Kidney epithelial cell (primary cell): ENCODE measurements around the gene GALNT9. TPM values are rescaled to one million over a fixed set of nuclear protein-coding genes. Genes with fewer than 3 reads are reported as not detected.

ENCODE experiments used
- DNase-seq: peaks from one replicate; pipeline ENCODE4 v3.0.0-alpha.2; 2010; ENCODE audit warnings: low read depth
- H3K27me3 ChIP-seq: 2 replicates; pipeline ENCODE4 v1.6.0; 2011; ENCODE audit warnings: low read length; ENCODE audit not compliant: control insufficient read depth, insufficient read depth
- H3K36me3 ChIP-seq: 2 replicates; pipeline ENCODE4 v1.5.1; 2011; ENCODE audit warnings: low read length; ENCODE audit not compliant: control insufficient read depth, insufficient read depth
- H3K4me3 ChIP-seq: 2 replicates; pipeline ENCODE4 v1.5.1; 2011; ENCODE audit warnings: low read depth, mild to moderate bottlenecking, control low read depth, low read length
- CTCF ChIP-seq: IDR thresholded peaks from 2 replicates; pipeline ENCODE4 v1.5.1; 2011; ENCODE audit warnings: mild to moderate bottlenecking, moderate library complexity, low read length, control low read depth, inconsistent platforms; ENCODE audit not compliant: insufficient read depth, poor library complexity, severe bottlenecking
- total RNA-seq: library from RNA; depleted of rRNA; stranded (reverse); fragments of >200 nt; gene quantifications from 2 replicates; pipeline ENCODE4 v1.2.3, GENCODE V29; 2015

GALNT9 gene
- total RNA-seq, 1 donor from 2014 or later, result 1.5 TPM

- H3K27me3 ChIP-seq, result peaks cover 67% of the 10 kb centered on the region
- no peak overlapping the region for H3K4me3 ChIP-seq
- no peak for TF ChIP-seq CTCF
- no peaks in the 10 kb centered on the region for H3K36me3 ChIP-seq
- DNase-seq, result no peak
Observed at GRCh38 chr12:132277374-132277941, 51.9 kb downstream of the GALNT9 start.

GRCh38 chr12:132276827-132277373 is 52.5 kb downstream of the GALNT9 start:
- TF ChIP-seq CTCF, result no peak
- Histone ChIP-seq H3K36me3 (no peaks in the 10 kb centered on the region), H3K27me3 (peaks cover 71% of the 10 kb centered on the region), H3K4me3 (no peak overlapping the region)
- DNase-seq, result no peak

- no peaks in the 10 kb centered on the region for H3K36me3 ChIP-seq
- TF ChIP-seq CTCF, result no peak
- no peak overlapping the region for H3K4me3 ChIP-seq
- H3K27me3 ChIP-seq, result peaks cover 76% of the 10 kb centered on the region
- no peak for DNase-seq
Observed at GRCh38 chr12:132276066-132276826, 53.1 kb downstream of the GALNT9 start.

GRCh38 chr12:132275631-132276030 is 53.8 kb downstream of the GALNT9 start:
- H3K4me3 ChIP-seq, result no peak overlapping the region
- no peak for TF ChIP-seq CTCF

GRCh38 chr12:132275110-132275531 is 54.3 kb downstream of the GALNT9 start:
- H3K36me3 ChIP-seq, result no peaks in the 10 kb centered on the region
- H3K4me3 ChIP-seq, result no peak overlapping the region
- no peak for DNase-seq
- peaks cover 77% of the 10 kb centered on the region for H3K27me3 ChIP-seq
- TF ChIP-seq CTCF, result no peak

More at GRCh38 chr12:132275631-132276030, 53.8 kb downstream of the GALNT9 start:
- no peaks in the 10 kb centered on the region for H3K36me3 ChIP-seq
- H3K27me3 ChIP-seq, result peaks cover 75% of the 10 kb centered on the region
- DNase-seq, result no peak
